ENCODE results near the gene MYRFL.
"Not testable (repeated sequence)": the region's sequence is repeated elsewhere in the genome, so short reads cannot be mapped to it uniquely, and the experiment has no call there.

The MYRFL gene

GRCh38 chr12:69824966-69825560 lies at the start of gene MYRFL:
MYRFL (plus strand) TSS chr12:69825227; CDS start chr12:69825518, 291 bp downstream.
- DNase-seq (ENCODE audit: low read depth in 4 of 4, low spot score in 1 of 4), result no peak

- DNase-seq (ENCODE audit: low read depth in 4 of 4, low spot score in 1 of 4), result no peak
Observed at GRCh38 chr12:69779928-69780327, 45.1 kb upstream of the MYRFL start.

- no peak for DNase-seq (ENCODE audit: low read depth in 4 of 4, low spot score in 1 of 4)
Observed at GRCh38 chr12:69783365-69783764, 41.7 kb upstream of the MYRFL start.

- no peak for DNase-seq (ENCODE audit: low read depth in 4 of 4, low spot score in 1 of 4)
Observed at GRCh38 chr12:69789351-69789750, 35.7 kb upstream of the MYRFL start.

- DNase-seq (ENCODE audit: low read depth in 4 of 4, low spot score in 1 of 4), result no peak
Observed at GRCh38 chr12:69792533-69792932, 32.5 kb upstream of the MYRFL start.

- DNase-seq (ENCODE audit: low read depth in 4 of 4, low spot score in 1 of 4), result not testable (repeated sequence)
Observed at GRCh38 chr12:69807101-69807897, 17.7 kb upstream of the MYRFL start.

GRCh38 chr12:69810870-69811498 lies 14.0 kb upstream of the MYRFL start:
- DNase-seq (ENCODE audit: low read depth in 4 of 4, low spot score in 1 of 4), result no peak

GRCh38 chr12:69816082-69816481 lies 8.9 kb upstream of the MYRFL start:
- no peak for DNase-seq (ENCODE audit: low read depth in 4 of 4, low spot score in 1 of 4)

GRCh38 chr12:69821032-69821455 lies 4.0 kb upstream of the MYRFL start:
- no peak for DNase-seq (ENCODE audit: low read depth in 4 of 4, low spot score in 1 of 4)

GRCh38 chr12:69821456-69822159 lies 3.4 kb upstream of the MYRFL start:
- no peak for DNase-seq (ENCODE audit: low read depth in 4 of 4, low spot score in 1 of 4)

- DNase-seq (ENCODE audit: low read depth in 4 of 4, low spot score in 1 of 4), result no peak
Observed at GRCh38 chr12:69822201-69822860, 2.7 kb upstream of the MYRFL start.

- DNase-seq (ENCODE audit: low read depth in 4 of 4, low spot score in 1 of 4), result no peak
Observed at GRCh38 chr12:69824028-69824427, 999 bp upstream of the MYRFL start.

GRCh38 chr12:69828897-69829296 lies 3.9 kb downstream of the MYRFL start:
- no peak for DNase-seq (ENCODE audit: low read depth in 4 of 4, low spot score in 1 of 4)

- DNase-seq (ENCODE audit: low read depth in 4 of 4, low spot score in 1 of 4), result no peak
Observed at GRCh38 chr12:69833696-69834095, 8.7 kb downstream of the MYRFL start.

GRCh38 chr12:69834147-69834546 lies 9.1 kb downstream of the MYRFL start:
- DNase-seq (ENCODE audit: low read depth in 4 of 4, low spot score in 1 of 4), result no peak

- no peak for DNase-seq (ENCODE audit: low read depth in 4 of 4, low spot score in 1 of 4)
Observed at GRCh38 chr12:69834576-69834975, 9.5 kb downstream of the MYRFL start.

- no peak for DNase-seq (ENCODE audit: low read depth in 4 of 4, low spot score in 1 of 4)
Observed at GRCh38 chr12:69835081-69835480, 10.1 kb downstream of the MYRFL start.

- no peak for DNase-seq (ENCODE audit: low read depth in 4 of 4, low spot score in 1 of 4)
Observed at GRCh38 chr12:69836015-69836414, 11.0 kb downstream of the MYRFL start.

GRCh38 chr12:69837191-69837590 lies 12.2 kb downstream of the MYRFL start:
- no peak for DNase-seq (ENCODE audit: low read depth in 4 of 4, low spot score in 1 of 4)

GRCh38 chr12:69837657-69838415 lies 12.8 kb downstream of the MYRFL start:
- DNase-seq (ENCODE audit: low read depth in 4 of 4, low spot score in 1 of 4), result no peak

Measured in stimulated activated CD4-positive, alpha-beta T cell treated with anti-CD3 and anti-CD28 coated beads, Interleukin-1b, Interleukin-23, amount 100 ng/mL, for 24 hours (primary cell).